Astrocyte of the spinal cord (primary cell): ENCODE data around the gene OVOL2.

ENCODE experiments used
- DNase-seq: peaks from one replicate; pipeline ENCODE4 v3.0.0; 2011; ENCODE audit warnings: low read depth, low spot score
- H3K4me3 ChIP-seq: 2 replicates; pipeline ENCODE4 v1.5.1; 2011; ENCODE audit warnings: low read depth, mild to moderate bottlenecking, low read length, moderate library complexity
- in situ Hi-C: cut with HindIII; loops from 2 replicates; pipeline ENCODE4 v1.10.0; 2017; ENCODE audit warnings: low sequenced_read_pairs
- TF ChIP-seq, protein P1 (sequence below): IDR thresholded peaks from 2 replicates; pipeline ENCODE4 v1.5.1; 2012; ENCODE audit warnings: low read depth, mild to moderate bottlenecking, low read length, inconsistent platforms

Gene OVOL2

GRCh38 chr20:18077157-18077556 lies 19.4 kb upstream of the OVOL2 start:
- in situ Hi-C loops = no loop called here
- H3K4me3 ChIP-seq = no peak overlapping the region
- DNase-seq = no peak
- TF ChIP-seq, protein P1, sequence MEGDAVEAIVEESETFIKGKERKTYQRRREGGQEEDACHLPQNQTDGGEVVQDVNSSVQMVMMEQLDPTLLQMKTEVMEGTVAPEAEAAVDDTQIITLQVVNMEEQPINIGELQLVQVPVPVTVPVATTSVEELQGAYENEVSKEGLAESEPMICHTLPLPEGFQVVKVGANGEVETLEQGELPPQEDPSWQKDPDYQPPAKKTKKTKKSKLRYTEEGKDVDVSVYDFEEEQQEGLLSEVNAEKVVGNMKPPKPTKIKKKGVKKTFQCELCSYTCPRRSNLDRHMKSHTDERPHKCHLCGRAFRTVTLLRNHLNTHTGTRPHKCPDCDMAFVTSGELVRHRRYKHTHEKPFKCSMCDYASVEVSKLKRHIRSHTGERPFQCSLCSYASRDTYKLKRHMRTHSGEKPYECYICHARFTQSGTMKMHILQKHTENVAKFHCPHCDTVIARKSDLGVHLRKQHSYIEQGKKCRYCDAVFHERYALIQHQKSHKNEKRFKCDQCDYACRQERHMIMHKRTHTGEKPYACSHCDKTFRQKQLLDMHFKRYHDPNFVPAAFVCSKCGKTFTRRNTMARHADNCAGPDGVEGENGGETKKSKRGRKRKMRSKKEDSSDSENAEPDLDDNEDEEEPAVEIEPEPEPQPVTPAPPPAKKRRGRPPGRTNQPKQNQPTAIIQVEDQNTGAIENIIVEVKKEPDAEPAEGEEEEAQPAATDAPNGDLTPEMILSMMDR = no peak

- no peak for DNase-seq
- in situ Hi-C loops = no loop called here
- TF ChIP-seq, protein P1 = no peak
- no peak overlapping the region for H3K4me3 ChIP-seq
These were observed 14.8 kb upstream of the OVOL2 start for GRCh38 chr20:18072532-18072931.

GRCh38 chr20:18066421-18067333 lies 9.0 kb upstream of the OVOL2 start:
- TF ChIP-seq, protein P1 = no peak
- DNase-seq = no peak
- in situ Hi-C loops = no loop called here

DNA sequence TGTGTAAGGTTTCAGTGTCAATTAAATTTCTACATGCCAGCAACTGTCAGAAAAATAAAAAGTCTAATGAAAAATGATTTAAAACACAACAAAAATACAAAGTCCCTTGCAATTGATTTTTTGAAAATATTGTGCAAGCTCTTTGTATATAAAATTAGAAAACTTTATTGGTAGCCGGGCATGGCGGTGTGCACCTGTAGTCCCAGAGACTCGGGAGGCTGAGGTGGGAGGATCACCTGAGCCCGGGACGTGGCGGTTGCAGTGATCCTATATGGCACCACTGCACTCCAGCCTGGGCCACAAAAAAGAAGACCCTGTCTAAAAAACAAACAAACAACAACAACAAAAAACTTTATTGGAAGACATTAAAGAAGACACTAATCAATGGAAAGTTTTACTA lies 6.0 kb upstream of the OVOL2 start:
- in situ Hi-C loops = no loop called here
- H3K4me3 ChIP-seq = no peak overlapping the region
- DNase-seq = no peak
- TF ChIP-seq, protein P1 = no peak

More at GRCh38 chr20:18066421-18067333, 9.0 kb upstream of the OVOL2 start:
- H3K4me3 ChIP-seq = no peak overlapping the region

DNA sequence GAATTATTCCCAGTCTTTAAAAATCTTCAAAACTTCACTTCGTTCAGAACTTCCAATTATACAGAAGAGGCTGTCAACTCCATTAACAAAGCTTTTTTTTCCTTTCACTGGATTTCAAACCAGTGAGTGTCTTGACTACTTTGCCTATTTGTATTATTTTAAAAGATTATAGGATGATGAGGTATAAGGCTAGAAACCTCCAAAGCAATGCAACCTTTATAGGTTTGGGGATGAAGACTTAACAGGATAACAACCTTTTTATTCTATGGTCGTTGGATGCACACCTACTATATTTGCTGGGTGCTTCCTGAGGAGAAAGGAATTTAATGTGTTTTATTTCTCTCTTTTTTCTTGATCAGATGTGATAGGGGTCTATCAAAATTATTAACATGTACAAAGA lies 1.9 kb upstream of the OVOL2 start:
- H3K4me3 ChIP-seq = no peak overlapping the region
- TF ChIP-seq, protein P1 = no peak
- in situ Hi-C loops = no loop called here
- DNase-seq = no peak

DNA sequence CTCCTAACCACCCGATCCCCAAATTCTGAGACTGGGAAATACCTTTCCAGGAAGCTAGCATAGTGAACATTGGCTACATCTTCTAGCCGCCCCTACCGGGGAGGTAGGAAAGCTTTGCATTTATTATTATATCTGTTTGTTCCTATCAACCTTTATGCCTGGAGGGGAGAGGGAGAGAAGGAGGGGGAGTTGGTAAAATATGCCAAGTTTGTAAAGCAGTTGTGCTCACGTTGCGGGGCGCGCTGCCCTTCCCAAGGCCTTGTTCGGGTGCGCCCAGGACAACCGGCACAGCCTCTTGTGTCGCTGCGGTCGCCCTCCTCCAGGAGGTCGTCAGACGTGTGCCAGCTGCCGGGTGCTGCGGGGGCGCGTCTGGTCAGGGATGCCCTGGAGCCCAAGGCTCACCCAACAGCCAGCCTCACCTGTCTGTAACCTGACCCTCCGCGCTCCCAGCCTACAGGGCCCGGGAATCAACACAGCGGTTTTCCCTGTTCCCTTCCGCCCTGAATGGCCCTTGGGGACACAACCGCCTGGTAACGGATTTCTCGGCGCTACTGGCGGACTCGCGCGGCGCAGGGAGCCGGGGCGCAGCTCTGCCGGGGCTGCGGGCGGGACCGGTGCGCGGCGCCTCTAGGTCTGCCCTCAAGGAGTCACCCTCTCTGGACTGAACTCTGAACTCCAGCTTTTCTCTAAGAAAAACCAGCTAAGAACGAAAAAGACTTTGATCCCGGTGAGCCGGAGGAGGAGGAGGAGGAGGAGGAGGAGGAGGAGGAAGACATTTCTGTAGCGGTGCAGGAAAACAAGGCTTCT lies 1.1 kb upstream of the OVOL2 start:
- DNase-seq = no peak
- TF ChIP-seq, protein P1 = no peak
- H3K4me3 ChIP-seq = no peak overlapping the region
- in situ Hi-C loops = no loop called here
